ENCODE measurements around the gene NDUFS6. TPM values are rescaled to one million over a fixed set of nuclear protein-coding genes. Genes with fewer than 3 reads are reported as not detected.

NDUFS6 gene
- total RNA-seq, 6 experiments from 2014 or later: 33.7 to 55.7 (median 46.2) TPM

GRCh38 chr5:1850324-1851154, 49.3 kb downstream of the NDUFS6 start:
- peaks cover 44% of the 10 kb centered on the region for H3K27me3 Mint-ChIP-seq (ENCODE audit: insufficient read depth)
- no peaks in the 10 kb centered on the region for H3K36me3 Mint-ChIP-seq (ENCODE audit: low read depth)
- H3K4me3 Mint-ChIP-seq: no peak overlapping the region
- H3K27ac Mint-ChIP-seq: no peak overlapping the region
- DNase-seq: no peak
- H3K4me1 Mint-ChIP-seq (ENCODE audit: low read depth): no peaks in the 10 kb centered on the region
- no peak for TF ChIP-seq CTCF (IDR thresholded peaks at IDR 0.05)
- H3K9me3 Mint-ChIP-seq: no peaks in the 10 kb centered on the region

- H3K4me1 Mint-ChIP-seq (ENCODE audit: low read depth): no peaks in the 10 kb centered on the region
- H3K36me3 Mint-ChIP-seq (ENCODE audit: low read depth): no peaks in the 10 kb centered on the region
- peaks cover 45% of the 10 kb centered on the region for H3K27me3 Mint-ChIP-seq (ENCODE audit: insufficient read depth)
- H3K27ac Mint-ChIP-seq: no peak overlapping the region
- no peak for TF ChIP-seq CTCF (IDR thresholded peaks at IDR 0.05)
- H3K9me3 Mint-ChIP-seq: no peaks in the 10 kb centered on the region
- DNase-seq: no peak
- H3K4me3 Mint-ChIP-seq: no peak overlapping the region
Observed at GRCh38 chr5:1851290-1851934, 50.2 kb downstream of the NDUFS6 start.

- Mint-ChIP-seq H3K4me1 (ENCODE audit: low read depth) (no peaks in the 10 kb centered on the region), H3K36me3 (ENCODE audit: low read depth) (no peaks in the 10 kb centered on the region), H3K27ac (no peak overlapping the region), H3K9me3 (no peaks in the 10 kb centered on the region), H3K4me3 (no peak overlapping the region), H3K27me3 (ENCODE audit: insufficient read depth) (peaks cover 44% of the 10 kb centered on the region)
- no peak for DNase-seq
- no peak for TF ChIP-seq CTCF (IDR thresholded peaks at IDR 0.05)
Observed at GRCh38 chr5:1852324-1852947, 51.2 kb downstream of the NDUFS6 start.

GRCh38 chr5:1853531-1853930, 52.3 kb downstream of the NDUFS6 start:
- DNase-seq: no peak
- H3K4me3 Mint-ChIP-seq: no peak overlapping the region
- H3K27ac Mint-ChIP-seq: no peak overlapping the region
- peaks cover 43% of the 10 kb centered on the region for H3K27me3 Mint-ChIP-seq (ENCODE audit: insufficient read depth)
- no peak for TF ChIP-seq CTCF (IDR thresholded peaks at IDR 0.05)
- no peaks in the 10 kb centered on the region for H3K9me3 Mint-ChIP-seq
- H3K4me1 Mint-ChIP-seq (ENCODE audit: low read depth): no peaks in the 10 kb centered on the region
- no peaks in the 10 kb centered on the region for H3K36me3 Mint-ChIP-seq (ENCODE audit: low read depth)

GRCh38 chr5:1855075-1855474, 53.9 kb downstream of the NDUFS6 start:
- H3K9me3 Mint-ChIP-seq: no peaks in the 10 kb centered on the region; the same call in 1 of the 2 replicates
- no peak for DNase-seq
- H3K27me3 Mint-ChIP-seq (ENCODE audit: insufficient read depth): peaks cover 33% of the 10 kb centered on the region
- no peak overlapping the region for H3K27ac Mint-ChIP-seq
- no peak for TF ChIP-seq CTCF (IDR thresholded peaks at IDR 0.05)
- H3K36me3 Mint-ChIP-seq (ENCODE audit: low read depth): no peaks in the 10 kb centered on the region
- no peaks in the 10 kb centered on the region for H3K4me1 Mint-ChIP-seq (ENCODE audit: low read depth)
- no peak overlapping the region for H3K4me3 Mint-ChIP-seq

All from HFFc6 (cell line).